ENCODE results near the gene ANGPTL1. TPM values are rescaled to one million over a fixed set of nuclear protein-coding genes. Genes with fewer than 3 reads are reported as not detected.

ANGPTL1 gene
- total and polyA plus RNA-seq, 2 of the 13 experiments (the other 11 are each of a cell fraction or from before 2014, with no cell fraction given) = 2.9 to 9.3 TPM

DNA sequence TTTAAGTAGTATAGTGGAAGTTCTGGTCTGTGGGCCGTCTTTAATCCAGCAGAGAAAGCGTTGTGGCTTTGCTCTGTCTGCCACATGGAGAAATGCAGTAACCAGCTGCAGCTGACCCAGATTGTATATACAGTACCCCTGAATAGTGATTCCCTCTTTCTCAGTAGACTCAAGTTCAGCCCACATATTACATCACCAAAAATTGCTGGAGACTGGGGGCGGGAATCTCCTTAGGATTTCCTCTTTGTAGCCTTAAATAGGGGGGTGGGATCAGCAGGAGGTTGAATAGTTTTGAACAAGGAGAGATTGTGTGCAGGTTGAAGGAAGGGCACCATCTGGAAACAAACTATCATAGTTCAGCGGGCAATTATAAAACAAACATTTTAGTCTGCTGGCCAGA is at the start of gene ANGPTL1 (continued):
- TF ChIP-seq NR3C1 (CRISPR knock-in tag; IDR thresholded peaks at IDR 0.05) (no peak), SIN3A (IDR thresholded peaks at IDR 0.05; ENCODE audit: borderline replicate concordance, low read depth, low read length) (peak; percentile 25; the same call in 1 of the 2 replicates), TBX2 (CRISPR knock-in tag; IDR thresholded peaks at IDR 0.05; ENCODE audit: borderline replicate concordance) (no peak), MIXL1 (CRISPR knock-in tag; IDR thresholded peaks at IDR 0.05) (peak; percentile 26; the same call in 1 of the 2 replicates), ZNF557 (CRISPR knock-in tag; IDR thresholded peaks at IDR 0.05) (no peak), ZNF652 (CRISPR knock-in tag; IDR thresholded peaks at IDR 0.05; ENCODE audit: borderline replicate concordance, low read depth) (no peak), ZNF841 (CRISPR knock-in tag; IDR thresholded peaks at IDR 0.05; ENCODE audit: borderline replicate concordance) (no peak), SRF (IDR thresholded peaks at IDR 0.05; ENCODE audit: low read depth, low read length) (peak; percentile 31; the same call in 1 of the 2 replicates), ELF1 (CRISPR knock-in tag; IDR thresholded peaks at IDR 0.05) (no peak), ARHGAP35 (CRISPR knock-in tag; IDR thresholded peaks at IDR 0.05; ENCODE audit: borderline replicate concordance) (no peak), AKAP8 (CRISPR knock-in tag; IDR thresholded peaks at IDR 0.05) (no peak), NFKBIZ (CRISPR knock-in tag; IDR thresholded peaks at IDR 0.05) (no peak), ATAD3A (CRISPR knock-in tag; IDR thresholded peaks at IDR 0.05) (no peak), ZNF17 (CRISPR knock-in tag; IDR thresholded peaks at IDR 0.05) (no peak), U2AF2 (IDR thresholded peaks at IDR 0.05; ENCODE audit: low read depth, low read length) (no peak), RBM22 (optimal IDR thresholded peaks at IDR 0.05; ENCODE audit: low read length) (no peak), ZNF782 (CRISPR knock-in tag; IDR thresholded peaks at IDR 0.05; ENCODE audit: borderline replicate concordance) (no peak), ZNF101 (CRISPR knock-in tag; IDR thresholded peaks at IDR 0.05; ENCODE audit: borderline replicate concordance, low read depth) (no peak), ZFYVE20 (CRISPR knock-in tag; IDR thresholded peaks at IDR 0.05; ENCODE audit: borderline replicate concordance, low read depth) (no peak), CEBPG (CRISPR knock-in tag; IDR thresholded peaks at IDR 0.05) (peak; percentile 65), ZNF674 (CRISPR knock-in tag; IDR thresholded peaks at IDR 0.05; ENCODE audit: low read depth) (no peak), ZC3H13 (CRISPR knock-in tag; IDR thresholded peaks at IDR 0.05) (no peak), ZNF567 (CRISPR knock-in tag; IDR thresholded peaks at IDR 0.05; ENCODE audit: borderline replicate concordance) (no peak), JARID2 (CRISPR knock-in tag; IDR thresholded peaks at IDR 0.05; ENCODE audit: insufficient replicate concordance) (no peak), ZNF598 (CRISPR knock-in tag; IDR thresholded peaks at IDR 0.05; ENCODE audit: borderline replicate concordance) (no peak), JUND (CRISPR knock-in tag; IDR thresholded peaks at IDR 0.05) (no peak), IKZF4 (CRISPR knock-in tag; IDR thresholded peaks at IDR 0.05; ENCODE audit: borderline replicate concordance, low read depth, not compliant biosample characterization) (no peak), AGO2 (optimal IDR thresholded peaks at IDR 0.05; ENCODE audit: low read depth, low read length) (no peak)
- TF ChIP-seq, protein P1, sequence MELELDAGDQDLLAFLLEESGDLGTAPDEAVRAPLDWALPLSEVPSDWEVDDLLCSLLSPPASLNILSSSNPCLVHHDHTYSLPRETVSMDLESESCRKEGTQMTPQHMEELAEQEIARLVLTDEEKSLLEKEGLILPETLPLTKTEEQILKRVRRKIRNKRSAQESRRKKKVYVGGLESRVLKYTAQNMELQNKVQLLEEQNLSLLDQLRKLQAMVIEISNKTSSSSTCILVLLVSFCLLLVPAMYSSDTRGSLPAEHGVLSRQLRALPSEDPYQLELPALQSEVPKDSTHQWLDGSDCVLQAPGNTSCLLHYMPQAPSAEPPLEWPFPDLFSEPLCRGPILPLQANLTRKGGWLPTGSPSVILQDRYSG (CRISPR knock-in tag; IDR thresholded peaks at IDR 0.05) = no peak
- TF ChIP-seq, protein P2, sequence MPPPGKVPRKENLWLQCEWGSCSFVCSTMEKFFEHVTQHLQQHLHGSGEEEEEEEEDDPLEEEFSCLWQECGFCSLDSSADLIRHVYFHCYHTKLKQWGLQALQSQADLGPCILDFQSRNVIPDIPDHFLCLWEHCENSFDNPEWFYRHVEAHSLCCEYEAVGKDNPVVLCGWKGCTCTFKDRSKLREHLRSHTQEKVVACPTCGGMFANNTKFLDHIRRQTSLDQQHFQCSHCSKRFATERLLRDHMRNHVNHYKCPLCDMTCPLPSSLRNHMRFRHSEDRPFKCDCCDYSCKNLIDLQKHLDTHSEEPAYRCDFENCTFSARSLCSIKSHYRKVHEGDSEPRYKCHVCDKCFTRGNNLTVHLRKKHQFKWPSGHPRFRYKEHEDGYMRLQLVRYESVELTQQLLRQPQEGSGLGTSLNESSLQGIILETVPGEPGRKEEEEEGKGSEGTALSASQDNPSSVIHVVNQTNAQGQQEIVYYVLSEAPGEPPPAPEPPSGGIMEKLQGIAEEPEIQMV (CRISPR knock-in tag; IDR thresholded peaks at IDR 0.05; ENCODE audit: low read depth) = no peak
- TF ChIP-seq, protein P3, sequence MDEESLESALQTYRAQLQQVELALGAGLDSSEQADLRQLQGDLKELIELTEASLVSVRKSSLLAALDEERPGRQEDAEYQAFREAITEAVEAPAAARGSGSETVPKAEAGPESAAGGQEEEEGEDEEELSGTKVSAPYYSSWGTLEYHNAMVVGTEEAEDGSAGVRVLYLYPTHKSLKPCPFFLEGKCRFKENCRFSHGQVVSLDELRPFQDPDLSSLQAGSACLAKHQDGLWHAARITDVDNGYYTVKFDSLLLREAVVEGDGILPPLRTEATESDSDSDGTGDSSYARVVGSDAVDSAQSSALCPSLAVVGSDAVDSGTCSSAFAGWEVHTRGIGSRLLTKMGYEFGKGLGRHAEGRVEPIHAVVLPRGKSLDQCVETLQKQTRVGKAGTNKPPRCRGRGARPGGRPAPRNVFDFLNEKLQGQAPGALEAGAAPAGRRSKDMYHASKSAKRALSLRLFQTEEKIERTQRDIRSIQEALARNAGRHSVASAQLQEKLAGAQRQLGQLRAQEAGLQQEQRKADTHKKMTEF (CRISPR knock-in tag; IDR thresholded peaks at IDR 0.05) = peak; percentile 22
